GM23338 (cell line): ENCODE data around the gene BEND6. TPM values are rescaled to one million over a fixed set of nuclear protein-coding genes. Genes with fewer than 3 reads are reported as not detected.

Experiments
- CREB1 ChIP-seq: fragments of 250-450 bp; sonication (Bioruptor Pico); IDR thresholded peaks from 2 replicates; pipeline ENCODE4 v1.5.0; 2020; ENCODE audit warnings: low read depth, mild to moderate bottlenecking, moderate library complexity
- CTCF ChIP-seq, 2 experiments: fragments of 200-600 bp in 1 of 2; sonication (generic) in 1 of 2; conservative IDR thresholded peaks; 2 replicates each; pipeline versions ENCODE4 v1.5.1 to v1.6.1; 2016 to 2017; ENCODE audit warnings: antibody characterized with exemption in 2 of 2, low read depth in 2 of 2, mild to moderate bottlenecking in 2 of 2, moderate library complexity in 1 of 2
- EZH2 ChIP-seq: fragments of 200-600 bp; sonication (generic); IDR thresholded peaks from one replicate; pipeline ENCODE4 v1.8.0; 2017; ENCODE audit warnings: antibody characterized with exemption, mild to moderate bottlenecking, low read depth; ENCODE audit not compliant: unreplicated experiment
- EZH2phosphoT487 ChIP-seq: fragments of 200-600 bp; sonication (generic); IDR thresholded peaks from one replicate; pipeline ENCODE4 v1.8.1; 2018; ENCODE audit warnings: antibody characterized with exemption; ENCODE audit not compliant: unreplicated experiment
- JUNB ChIP-seq: IDR thresholded peaks from one replicate; pipeline ENCODE4 v1.6.1; 2016; ENCODE audit warnings: antibody characterized with exemption; ENCODE audit not compliant: unreplicated experiment
- NANOG ChIP-seq: IDR thresholded peaks from 2 replicates; pipeline ENCODE4 v1.6.1; 2016; ENCODE audit warnings: antibody characterized with exemption, borderline replicate concordance
- REST ChIP-seq: IDR thresholded peaks from one replicate; pipeline ENCODE4 v1.6.1; 2018; ENCODE audit warnings: antibody characterized with exemption; ENCODE audit not compliant: unreplicated experiment
- ZNF462 ChIP-seq: fragments of 250-450 bp; sonication (Bioruptor Pico); IDR thresholded peaks from 2 replicates; pipeline ENCODE4 v1.5.0; 2020; ENCODE audit warnings: mild to moderate bottlenecking, moderate library complexity
- polyA plus RNA-seq: library from polyadenylated mRNA; unstranded; fragments of >200 nt; fragmentation: Nextera tagmentation; extraction: Ambion mirVana; gene quantifications from 2 replicates; pipeline ENCODE4 v1.2.1, GENCODE V29; 2016
- total RNA-seq: library from RNA; depleted of rRNA; stranded (reverse); fragments of >200 nt; shearing (Covaris generic); gene quantifications from 2 replicates; pipeline ENCODE4 v1.2.3, GENCODE V29; 2014

The BEND6 gene
- total and polyA plus RNA-seq, 2 experiments from 2014 or later, result 6.0 to 6.7 TPM

DNA sequence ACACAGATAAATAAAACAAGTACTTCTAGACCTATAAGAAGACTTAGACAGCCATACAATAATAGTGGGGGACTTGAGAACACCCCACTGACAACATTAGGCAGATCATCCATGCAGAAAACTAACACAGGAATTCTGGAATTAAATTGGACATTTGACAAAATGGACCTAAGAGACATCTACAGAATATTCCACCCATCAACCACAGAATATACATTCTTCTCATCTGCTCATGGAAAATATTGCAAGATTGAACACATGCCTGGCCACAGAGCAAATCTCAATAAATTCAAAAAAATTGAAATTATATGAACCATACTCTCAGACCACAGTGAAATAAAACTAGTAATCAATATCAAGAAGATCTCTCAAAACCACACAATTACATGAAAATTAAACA, 47.3 kb downstream of the BEND6 start (continued):
- TF ChIP-seq ZNF462 (CRISPR knock-in tag), result no peak
- TF ChIP-seq CTCF (conservative IDR thresholded peaks at IDR 0.05; ENCODE audit: low read depth in 2 of 2), result no peak
- no peak for TF ChIP-seq REST
- no peak for TF ChIP-seq EZH2
- TF ChIP-seq JUNB, result no peak
- TF ChIP-seq CREB1 (CRISPR knock-in tag), result no peak
- TF ChIP-seq NANOG, result no peak
- TF ChIP-seq EZH2phosphoT487, result no peak
